Caco-2 (cell line): ENCODE measurements around the gene CREB5. TPM values are rescaled to one million over a fixed set of nuclear protein-coding genes. Genes with fewer than 3 reads are reported as not detected.

Source experiments
- BruUV-seq: library from RNA; stranded (reverse); fragments of 400-500 nt; replicated peaks from 2 replicates; lab custom pipeline; 2021; lab: Mats Ljungman, UMichigan
- CTCF ChIA-PET: fragments of 300-600 bp; sonication (Branson Sonifier 250); formaldehyde crosslinking; loops from one replicate; lab custom pipeline; 2022; ENCODE audit warnings: antibody characterized with exemption; lab: Charles Lee
- POLR2A ChIA-PET: fragments of 300-600 bp; sonication (Branson Sonifier 250); formaldehyde crosslinking; loops from one replicate; lab custom pipeline; 2022; ENCODE audit warnings: antibody characterized with exemption; lab: Charles Lee
- DNase-seq, 2 experiments: peaks; one replicate each; pipeline versions ENCODE4 v3.0.0 to v3.0.0-alpha.2; 2020 to 2022
- H3K27me3 ChIP-seq: replicated peaks from 2 replicates; pipeline ENCODE4 v1.6.0; 2011; ENCODE audit warnings: low read length; ENCODE audit not compliant: control insufficient read depth, insufficient read depth
- H3K36me3 ChIP-seq: 2 replicates; pipeline ENCODE4 v1.5.1; 2011; ENCODE audit warnings: low read length; ENCODE audit not compliant: control insufficient read depth, insufficient read depth
- H3K4me1 ChIP-seq: fragments of 250-450 bp; sonication (Bioruptor Pico); 2 replicates; pipeline ENCODE4 v1.5.1; 2020; ENCODE audit warnings: mild to moderate bottlenecking
- H3K4me3 ChIP-seq: 2 replicates; pipeline ENCODE4 v1.5.1; 2011; ENCODE audit warnings: low read depth, mild to moderate bottlenecking, control low read depth, low read length
- H3K9me3 ChIP-seq: fragments of 250-450 bp; sonication (Bioruptor Pico); 2 replicates; pipeline ENCODE4 v1.5.1; 2020; ENCODE audit warnings: mild to moderate bottlenecking, moderate library complexity
- H3K27ac Mint-ChIP-seq: one replicate; pipeline ENCODE4 v1.8.0; 2022; ENCODE audit warnings: mixed read lengths; ENCODE audit not compliant: unreplicated experiment
- H3K27me3 Mint-ChIP-seq: one replicate; pipeline ENCODE4 v1.8.0; 2022; ENCODE audit warnings: mixed read lengths; ENCODE audit not compliant: insufficient read depth, unreplicated experiment
- H3K36me3 Mint-ChIP-seq: one replicate; pipeline ENCODE4 v1.8.0; 2022; ENCODE audit warnings: mild to moderate bottlenecking, mixed read lengths; ENCODE audit not compliant: insufficient read depth, unreplicated experiment
- H3K4me1 Mint-ChIP-seq: one replicate; pipeline ENCODE4 v1.8.0; 2022; ENCODE audit warnings: low read depth, mixed read lengths; ENCODE audit not compliant: unreplicated experiment
- H3K4me3 Mint-ChIP-seq: one replicate; pipeline ENCODE4 v1.8.0; 2022; ENCODE audit warnings: mild to moderate bottlenecking, moderate library complexity, mixed read lengths; ENCODE audit not compliant: unreplicated experiment
- H3K9me3 Mint-ChIP-seq: one replicate; pipeline ENCODE4 v1.8.0; 2022; ENCODE audit warnings: mixed read lengths; ENCODE audit not compliant: unreplicated experiment
- intact Hi-C: fragments of 100-400 bp; cut with micrococcal nuclease; formaldehyde crosslinking; loops from one replicate; pipeline ENCODE4 v1.10.0; 2022; ENCODE audit not compliant: unreplicated experiment
- total RNA-seq: library from RNA; stranded (reverse); gene quantifications from 2 replicates; pipeline ENCODE4 v1.2.3, GENCODE V29; 2022
- TF ChIP-seq, protein P1 (sequence below), 2 experiments: fragments of 200-600 bp in 1 of 2; IDR thresholded peaks; 1 replicate in 1 of 2; 2 replicates in 1 of 2; pipeline versions ENCODE4 v1.5.1 to v1.8.0; 2011 to 2022; ENCODE audit warnings: antibody characterized with exemption in 1 of 2, control low read depth in 1 of 2, inconsistent platforms in 1 of 2, low read depth in 1 of 2, low read length in 1 of 2, mild to moderate bottlenecking in 1 of 2, moderate library complexity in 1 of 2; ENCODE audit not compliant: insufficient read depth in 1 of 2, severe bottlenecking in 1 of 2, unreplicated experiment in 1 of 2

The CREB5 gene
- total RNA-seq, 1 experiment from 2014 or later, result 9.1 TPM

DNA sequence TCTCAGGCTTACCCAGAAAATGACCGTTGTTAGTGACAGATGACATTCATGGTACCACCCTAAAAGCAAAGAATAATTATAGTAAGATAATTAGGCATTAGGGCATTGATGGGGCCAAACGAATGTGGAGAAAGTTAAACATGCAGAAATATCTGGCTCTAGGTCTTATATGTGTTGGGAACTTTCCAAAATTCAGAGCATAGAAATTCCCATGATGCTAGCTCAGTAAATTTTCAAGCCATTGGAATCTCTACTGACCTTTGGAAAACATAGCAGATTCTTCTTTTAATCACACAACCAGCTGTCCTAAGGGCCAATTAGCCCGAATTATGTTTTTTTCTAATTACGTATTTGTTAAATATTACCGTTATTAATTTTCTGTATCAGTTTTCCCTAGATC, 136.1 kb downstream of the CREB5 start:
- Mint-ChIP-seq H3K27me3 (no peaks in the 10 kb centered on the region), H3K27ac (no peak overlapping the region), H3K4me3 (no peak overlapping the region), H3K9me3 (no peaks in the 10 kb centered on the region), H3K36me3 (no peaks in the 10 kb centered on the region), H3K4me1 (no peaks in the 10 kb centered on the region)
- Histone ChIP-seq H3K4me3 (no peak overlapping the region), H3K27me3 (no peaks in the 10 kb centered on the region), H3K4me1 (no peaks in the 10 kb centered on the region), H3K9me3 (no peaks in the 10 kb centered on the region), H3K36me3 (no peaks in the 10 kb centered on the region)
- ChIA-PET CTCF (no interaction called here), POLR2A (no interaction called here)
- DNase-seq, result no peak
- intact Hi-C loops, result no loop called here
- BruUV-seq, result no TSS peak
- TF ChIP-seq, protein P1, sequence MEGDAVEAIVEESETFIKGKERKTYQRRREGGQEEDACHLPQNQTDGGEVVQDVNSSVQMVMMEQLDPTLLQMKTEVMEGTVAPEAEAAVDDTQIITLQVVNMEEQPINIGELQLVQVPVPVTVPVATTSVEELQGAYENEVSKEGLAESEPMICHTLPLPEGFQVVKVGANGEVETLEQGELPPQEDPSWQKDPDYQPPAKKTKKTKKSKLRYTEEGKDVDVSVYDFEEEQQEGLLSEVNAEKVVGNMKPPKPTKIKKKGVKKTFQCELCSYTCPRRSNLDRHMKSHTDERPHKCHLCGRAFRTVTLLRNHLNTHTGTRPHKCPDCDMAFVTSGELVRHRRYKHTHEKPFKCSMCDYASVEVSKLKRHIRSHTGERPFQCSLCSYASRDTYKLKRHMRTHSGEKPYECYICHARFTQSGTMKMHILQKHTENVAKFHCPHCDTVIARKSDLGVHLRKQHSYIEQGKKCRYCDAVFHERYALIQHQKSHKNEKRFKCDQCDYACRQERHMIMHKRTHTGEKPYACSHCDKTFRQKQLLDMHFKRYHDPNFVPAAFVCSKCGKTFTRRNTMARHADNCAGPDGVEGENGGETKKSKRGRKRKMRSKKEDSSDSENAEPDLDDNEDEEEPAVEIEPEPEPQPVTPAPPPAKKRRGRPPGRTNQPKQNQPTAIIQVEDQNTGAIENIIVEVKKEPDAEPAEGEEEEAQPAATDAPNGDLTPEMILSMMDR (IDR thresholded peaks at IDR 0.05; ENCODE audit: insufficient read depth in 1 of 2, low read depth in 1 of 2, low read length in 1 of 2, severe bottlenecking in 1 of 2, unreplicated experiment in 1 of 2), result no peak

DNA sequence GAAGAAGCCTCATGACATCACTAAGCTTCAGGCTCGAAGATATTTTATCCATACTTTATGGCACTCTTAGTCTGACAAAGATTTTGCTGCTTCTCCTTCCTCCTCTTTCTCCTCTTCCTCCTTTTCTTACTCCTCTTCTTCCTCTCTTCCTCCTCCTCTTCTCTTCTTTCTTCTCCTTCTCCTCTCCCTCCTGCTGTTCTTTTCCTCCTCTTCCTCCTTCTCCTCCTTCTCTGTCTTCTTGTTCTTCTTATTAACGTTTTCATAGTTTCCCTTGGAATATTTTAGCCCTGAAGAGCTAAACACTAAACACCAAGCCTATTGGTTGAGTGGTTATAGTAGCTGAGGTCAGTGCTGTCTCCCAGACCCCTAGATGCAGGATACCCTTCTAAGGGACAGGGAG, 137.7 kb downstream of the CREB5 start:
- Mint-ChIP-seq H3K4me1 (no peaks in the 10 kb centered on the region), H3K36me3 (no peaks in the 10 kb centered on the region), H3K9me3 (no peaks in the 10 kb centered on the region), H3K4me3 (no peak overlapping the region), H3K27ac (no peak overlapping the region), H3K27me3 (no peaks in the 10 kb centered on the region)
- Histone ChIP-seq H3K9me3 (no peaks in the 10 kb centered on the region), H3K4me1 (no peaks in the 10 kb centered on the region), H3K27me3 (no peaks in the 10 kb centered on the region), H3K4me3 (no peak overlapping the region), H3K36me3 (no peaks in the 10 kb centered on the region)
- intact Hi-C loops, result no loop called here
- BruUV-seq, result no TSS peak
- CTCF ChIA-PET, result no interaction called here
- no peak for DNase-seq
- POLR2A ChIA-PET, result no interaction called here
- TF ChIP-seq, protein P1 (IDR thresholded peaks at IDR 0.05; ENCODE audit: insufficient read depth in 1 of 2, low read depth in 1 of 2, low read length in 1 of 2, severe bottlenecking in 1 of 2, unreplicated experiment in 1 of 2), result no peak

DNA sequence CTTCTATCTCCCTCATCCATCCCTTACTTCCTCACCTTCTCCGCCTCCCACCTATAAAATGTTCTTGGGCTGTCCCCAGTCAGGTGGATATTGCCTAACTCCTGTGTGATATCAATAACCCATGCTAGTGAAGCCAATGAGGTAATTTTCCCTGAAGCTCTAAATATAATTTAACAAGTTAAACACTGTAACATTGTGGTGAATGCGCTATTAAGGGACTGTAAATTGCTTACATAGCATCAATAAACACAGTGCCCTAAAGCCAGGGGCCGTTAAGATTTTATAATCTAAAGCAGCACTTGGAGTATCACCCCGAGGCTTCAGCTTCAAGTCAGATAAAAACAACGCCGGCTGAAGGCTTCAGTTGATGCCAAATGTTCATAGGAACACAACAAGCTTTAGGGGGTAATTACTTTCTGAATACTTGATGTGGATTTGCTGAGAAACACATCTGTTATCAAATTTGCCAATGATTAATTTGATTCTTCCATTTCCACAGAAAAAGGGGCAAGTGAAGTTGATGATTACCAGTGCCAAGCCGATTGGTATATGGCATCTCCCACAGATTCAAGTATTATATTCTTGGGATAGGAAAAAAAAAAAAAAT, 138.4 kb downstream of the CREB5 start:
- ChIA-PET CTCF (no interaction called here), POLR2A (interaction anchor here (0.6 kb wide), 1 partner anchor 282 kb away, joined by 3 read pairs; no protein-coding TSS in a partner anchor)
- H3K4me3 Mint-ChIP-seq, result no peak overlapping the region
- Histone ChIP-seq H3K4me1 (no peaks in the 10 kb centered on the region), H3K9me3 (no peaks in the 10 kb centered on the region), H3K36me3 (no peaks in the 10 kb centered on the region), H3K27me3 (no peaks in the 10 kb centered on the region), H3K4me3 (no peak overlapping the region)
- intact Hi-C loops, result no loop called here
- TF ChIP-seq, protein P1 (IDR thresholded peaks at IDR 0.05; ENCODE audit: insufficient read depth in 1 of 2, low read depth in 1 of 2, low read length in 1 of 2, severe bottlenecking in 1 of 2, unreplicated experiment in 1 of 2), result no peak
- H3K27ac Mint-ChIP-seq, result no peak overlapping the region
- H3K9me3 Mint-ChIP-seq, result no peaks in the 10 kb centered on the region
- no peaks in the 10 kb centered on the region for H3K36me3 Mint-ChIP-seq
- no peak for DNase-seq
- BruUV-seq, result no TSS peak
- H3K4me1 Mint-ChIP-seq, result no peaks in the 10 kb centered on the region
- no peaks in the 10 kb centered on the region for H3K27me3 Mint-ChIP-seq
